SH-SY5Y (cell line): ENCODE results near the gene CHD9.

ENCODE experiments used
- GATA2 ChIP-seq: IDR thresholded peaks from 2 replicates; pipeline ENCODE4 v1.6.1; 2011; ENCODE audit warnings: mild to moderate bottlenecking, low read depth, low read length
- GATA3 ChIP-seq: IDR thresholded peaks from 2 replicates; pipeline ENCODE4 v1.6.1; 2011; ENCODE audit warnings: low read depth, mild to moderate bottlenecking, low read length, moderate library complexity

DNA sequence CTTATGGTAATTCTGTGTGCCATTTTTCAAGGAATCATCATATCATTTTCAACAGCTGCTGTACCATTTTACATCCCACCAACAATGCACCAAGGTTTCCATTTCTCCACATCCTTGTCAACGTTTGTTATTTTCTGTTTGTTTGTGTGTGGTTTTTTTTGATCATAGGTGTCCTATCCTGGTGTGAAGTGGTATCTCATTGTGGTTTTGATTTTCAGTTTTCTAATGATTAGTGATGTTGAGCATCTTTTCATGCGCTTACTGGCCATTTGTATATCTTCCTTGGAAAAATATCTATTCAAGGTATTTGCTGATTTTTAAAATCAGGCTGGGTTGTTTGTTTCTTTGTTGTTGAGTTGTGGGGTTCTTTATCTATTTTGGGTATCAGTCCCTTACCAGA, 15.0 kb downstream of the CHD9 start:
- TF ChIP-seq GATA2 = no peak
- TF ChIP-seq GATA3 = no peak
